Fibroblast of the aortic adventitia (primary cell): ENCODE results near the gene RPTN. TPM values are rescaled to one million over a fixed set of nuclear protein-coding genes. Genes with fewer than 3 reads are reported as not detected.

Source experiments
- DNase-seq: peaks from one replicate; pipeline ENCODE4 v3.0.0-alpha.2; 2010; ENCODE audit warnings: low read depth
- H3K4me3 ChIP-seq: 2 replicates; pipeline ENCODE4 v1.5.1; 2011; ENCODE audit warnings: low read depth, mild to moderate bottlenecking, control low read depth, low read length, moderate library complexity
- CTCF ChIP-seq: IDR thresholded peaks from 2 replicates; pipeline ENCODE4 v1.5.1; 2011; ENCODE audit warnings: mild to moderate bottlenecking, low read length, control low read depth, inconsistent platforms; ENCODE audit not compliant: insufficient read depth
- total RNA-seq: library from RNA; depleted of rRNA; stranded (reverse); fragments of >200 nt; gene quantifications from 2 replicates; pipeline ENCODE4 v1.2.3, GENCODE V29; 2012; ENCODE audit warnings: low replicate concordance

RPTN gene
- total RNA-seq, 1 donor, result not detected

- TF ChIP-seq CTCF, result peak; percentile 84
- H3K4me3 ChIP-seq, result peak overlapping the region; percentile 65
- DNase-seq, result peak; percentile 74
Observed at GRCh38 chr1:152189657-152190442, 30.8 kb upstream of the RPTN start.

DNA sequence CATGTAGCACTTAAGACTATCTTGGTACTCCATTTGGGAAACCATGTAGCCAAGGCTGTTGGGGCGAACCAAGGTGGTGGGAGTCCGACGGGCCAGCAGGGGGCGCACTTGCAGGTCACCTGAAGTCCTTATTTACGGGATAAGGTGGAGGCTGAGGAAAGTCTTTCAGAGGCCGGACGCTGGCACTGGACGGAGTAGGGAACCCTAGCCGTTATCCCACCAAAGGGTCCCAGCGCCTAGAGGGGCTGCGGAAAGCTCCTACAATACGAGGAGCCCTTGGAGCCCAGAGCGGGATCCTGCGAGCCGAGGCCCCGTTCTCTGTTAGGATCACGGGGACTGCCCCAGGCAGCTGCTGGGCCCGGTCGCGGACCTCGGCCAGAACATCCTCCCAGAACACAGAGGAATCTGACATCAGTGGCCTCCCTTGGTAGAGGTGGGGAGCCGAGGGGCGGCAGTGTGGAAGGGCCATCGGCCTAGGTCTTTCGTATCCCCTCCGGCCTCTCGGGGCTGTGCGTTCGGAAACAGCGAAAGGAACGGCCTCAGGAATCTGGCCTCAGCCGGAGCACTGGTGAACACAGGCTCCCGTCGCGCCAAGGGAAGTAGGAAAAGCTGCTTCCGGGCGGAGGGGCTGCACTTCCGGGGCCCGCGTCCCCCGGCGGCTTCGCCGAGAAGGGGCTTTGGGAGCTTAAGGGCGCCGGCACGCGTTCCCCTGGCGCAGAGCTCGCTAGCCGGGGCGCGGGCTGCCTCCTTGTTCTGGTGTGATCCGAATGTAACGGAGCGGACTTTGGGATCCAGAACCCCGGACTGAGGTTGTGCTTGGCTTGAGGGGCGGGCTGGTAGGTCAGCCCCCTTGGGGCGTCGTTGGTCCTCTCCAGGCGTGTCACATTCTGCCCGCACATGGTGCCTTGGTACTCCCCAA lies 29.9 kb upstream of the RPTN start:
- peak overlapping the region; percentile 65 for H3K4me3 ChIP-seq
- peak; percentile 89 for TF ChIP-seq CTCF
- DNase-seq, result peak; percentile 78

DNA sequence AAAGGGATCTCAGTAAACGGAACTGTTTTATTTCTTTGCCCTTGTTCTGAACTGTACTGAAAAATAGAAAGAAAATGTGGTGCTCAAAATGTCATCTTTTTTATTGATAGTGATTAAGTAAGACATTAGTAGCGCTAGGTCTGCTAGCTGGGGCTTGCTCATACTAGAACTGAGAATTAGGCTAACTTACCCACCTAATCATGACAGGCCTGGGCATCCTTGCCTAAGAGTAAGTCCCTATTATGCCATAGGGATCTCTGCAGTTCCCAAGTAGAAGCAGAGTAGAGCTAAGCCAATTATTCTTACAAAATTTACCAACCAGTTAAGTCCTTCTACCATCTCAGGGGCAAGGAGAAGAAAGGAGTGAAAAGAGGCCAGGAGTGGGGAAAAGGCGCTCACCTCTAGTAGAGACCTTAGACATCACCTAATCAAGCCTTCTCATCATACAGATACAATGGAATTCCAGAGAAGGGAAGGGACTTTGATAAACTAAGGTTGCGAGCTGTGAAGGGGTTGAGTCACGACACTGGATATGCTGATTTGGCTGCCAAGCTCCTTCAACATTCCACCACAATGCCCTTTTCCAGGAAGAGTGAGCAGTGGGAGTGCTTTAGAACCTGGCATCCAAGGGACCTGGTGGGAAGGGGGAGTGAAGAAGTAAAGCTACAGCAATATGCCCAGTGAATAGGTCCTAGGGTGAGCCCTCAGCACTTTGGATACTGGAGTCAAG lies 27.7 kb upstream of the RPTN start:
- H3K4me3 ChIP-seq, result no peak overlapping the region
- peak; percentile 29 for DNase-seq
- no peak for TF ChIP-seq CTCF

- TF ChIP-seq CTCF, result peak; percentile 86
- no peak overlapping the region for H3K4me3 ChIP-seq
- DNase-seq, result peak; percentile 79
Observed at GRCh38 chr1:152185544-152186391, 26.7 kb upstream of the RPTN start.

GRCh38 chr1:152182944-152183361 lies 23.9 kb upstream of the RPTN start:
- H3K4me3 ChIP-seq, result no peak overlapping the region
- DNase-seq, result peak; percentile 96
- TF ChIP-seq CTCF, result no peak

- TF ChIP-seq CTCF, result peak; percentile 49
- DNase-seq, result peak; percentile 48
- H3K4me3 ChIP-seq, result no peak overlapping the region
Observed at GRCh38 chr1:152182431-152182830, 23.4 kb upstream of the RPTN start.
